PC-3 (cell line): ENCODE results near the gene CST1. TPM values are rescaled to one million over a fixed set of nuclear protein-coding genes. Genes with fewer than 3 reads are reported as not detected.
"Not testable (repeated sequence)": the region's sequence is repeated elsewhere in the genome, so short reads cannot be mapped to it uniquely, and the experiment has no call there.

Experiments used
- ATAC-seq: fragments of 200-7000 bp; cut with Tn5 transposase; 2 replicates; pipeline ENCODE4 v1.9.1; 2020; ENCODE audit warnings: mild to moderate bottlenecking, moderate library complexity
- BruUV-seq: library from RNA; stranded (reverse); fragments of 400-500 nt; replicated peaks from 2 replicates; lab custom pipeline; 2021; lab: Mats Ljungman, UMichigan
- CTCF ChIA-PET: fragments of 300-600 bp; sonication (Branson Sonifier 250); formaldehyde crosslinking; loops from one replicate; lab custom pipeline; 2022; ENCODE audit warnings: antibody characterized with exemption; lab: Charles Lee
- POLR2A ChIA-PET: fragments of 300-600 bp; sonication (Branson Sonifier 250); formaldehyde crosslinking; loops from one replicate; lab custom pipeline; 2022; ENCODE audit warnings: antibody characterized with exemption; ENCODE audit not compliant: unreplicated experiment; lab: Charles Lee
- DNase-seq: peaks from one replicate; pipeline ENCODE4 v3.0.0-alpha.2; 2015
- H2AFZ ChIP-seq: fragments of 300-600 bp; sonication (generic); 2 replicates; pipeline ENCODE4 v1.6.0; 2016; ENCODE audit warnings: antibody characterized with exemption, low read length
- H3F3A ChIP-seq: fragments of 300-600 bp; sonication (generic); one replicate; pipeline ENCODE4 v1.6.0; 2017; ENCODE audit warnings: antibody characterized with exemption, low read length, control low read depth, mild to moderate bottlenecking; ENCODE audit not compliant: unreplicated experiment
- H3K27ac ChIP-seq: fragments of 300-600 bp; sonication (generic); 2 replicates; pipeline ENCODE4 v1.5.1; 2016; ENCODE audit warnings: mild to moderate bottlenecking, low read length
- H3K27me3 ChIP-seq: fragments of 300-600 bp; sonication (generic); 2 replicates; pipeline ENCODE4 v1.6.1; 2016; ENCODE audit warnings: low read length, mixed read lengths
- H3K36me3 ChIP-seq: fragments of 300-600 bp; sonication (generic); 2 replicates; pipeline ENCODE4 v1.6.1; 2016; ENCODE audit warnings: low read depth, mixed run types, low read length, mixed read lengths
- H3K4me1 ChIP-seq: fragments of 300-600 bp; sonication (generic); 2 replicates; pipeline ENCODE4 v1.5.1; 2016; ENCODE audit warnings: low read length; ENCODE audit not compliant: insufficient read depth
- H3K4me2 ChIP-seq: fragments of 300-600 bp; sonication (generic); 2 replicates; pipeline ENCODE4 v1.6.0; 2016; ENCODE audit warnings: low read length
- H3K4me3 ChIP-seq: fragments of 300-600 bp; sonication (generic); 2 replicates; pipeline ENCODE4 v1.5.1; 2016; ENCODE audit warnings: mild to moderate bottlenecking, low read length, mixed read lengths
- H3K79me2 ChIP-seq: fragments of 300-600 bp; sonication (generic); 2 replicates; pipeline ENCODE4 v1.6.1; 2017; ENCODE audit warnings: low read length, mixed read lengths
- H3K9ac ChIP-seq: fragments of 300-600 bp; sonication (generic); 2 replicates; pipeline ENCODE4 v1.6.0; 2016; ENCODE audit warnings: mild to moderate bottlenecking, low read length
- H3K9me2 ChIP-seq: fragments of 300-600 bp; sonication (generic); replicated peaks from 2 replicates; pipeline ENCODE4 v1.6.1; 2016; ENCODE audit warnings: mixed run types, low read length, mixed read lengths
- H3K9me3 ChIP-seq: fragments of 300-600 bp; sonication (generic); 2 replicates; pipeline ENCODE4 v1.6.1; 2016; ENCODE audit warnings: low read length, mixed read lengths
- H4K20me1 ChIP-seq: fragments of 300-600 bp; sonication (generic); 2 replicates; pipeline ENCODE4 v1.6.1; 2016; ENCODE audit warnings: low read length, mixed read lengths
- EZH2 ChIP-seq: fragments of 300-600 bp; sonication (generic); IDR thresholded peaks from one replicate; pipeline ENCODE4 v1.6.1; 2017; ENCODE audit warnings: antibody characterized with exemption, mild to moderate bottlenecking, low read length; ENCODE audit not compliant: unreplicated experiment
- EZH2phosphoT487 ChIP-seq: fragments of 300-600 bp; sonication (generic); IDR thresholded peaks from 2 replicates; pipeline ENCODE4 v1.6.1; 2018; ENCODE audit warnings: mild to moderate bottlenecking, antibody characterized with exemption, low read length, borderline replicate concordance
- intact Hi-C: fragments of 100-400 bp; cut with micrococcal nuclease; formaldehyde crosslinking; loops from 2 replicates; pipeline ENCODE4 v1.9.0; 2023
- total RNA-seq: library from RNA; depleted of rRNA; stranded (reverse); fragments of >200 nt; gene quantifications from 2 replicates; pipeline ENCODE4 v1.2.3, GENCODE V29; 2014
- TF ChIP-seq, protein P1 (sequence below): fragments of 300-600 bp; sonication (generic); conservative IDR thresholded peaks from 2 replicates; pipeline ENCODE4 v1.5.1; 2017; ENCODE audit warnings: antibody characterized with exemption, low read depth, mild to moderate bottlenecking, low read length

The CST1 gene
- total RNA-seq, 1 experiment from 2014 or later: 0.22 TPM

DNA sequence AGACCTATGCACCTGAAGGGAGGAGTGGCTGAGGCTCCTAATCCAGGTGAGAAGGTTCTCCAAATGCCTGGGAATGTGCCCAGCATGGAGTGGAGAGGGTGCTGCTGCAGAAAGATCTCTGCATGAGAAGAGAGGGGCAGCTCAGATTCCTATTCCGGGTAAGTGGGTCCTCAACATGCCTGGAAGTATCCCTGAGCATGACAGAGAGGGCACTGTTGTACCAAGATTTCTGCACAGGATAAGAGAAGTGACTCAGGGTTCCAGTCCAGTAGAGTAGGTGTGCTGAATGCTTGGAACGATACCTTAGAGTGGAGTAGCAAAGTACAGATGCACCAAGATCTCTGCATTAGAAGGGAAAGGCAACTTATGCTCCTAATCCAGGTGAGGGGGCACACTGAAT is 15.8 kb downstream of the CST1 start:
- H3K79me2 ChIP-seq, DNase-seq, H3K4me1 ChIP-seq, H4K20me1 ChIP-seq, H3K9me2 ChIP-seq, H3K27ac ChIP-seq, H2AFZ ChIP-seq, POLR2A ChIA-PET, H3K36me3 ChIP-seq, CTCF ChIA-PET, H3K9me3 ChIP-seq, H3K9ac ChIP-seq, H3F3A ChIP-seq, ATAC-seq, H3K4me2 ChIP-seq, BruUV-seq, intact Hi-C loops, H3K4me3 ChIP-seq: not testable (repeated sequence)
- peaks cover 14% of the 10 kb centered on the region for H3K27me3 ChIP-seq

DNA sequence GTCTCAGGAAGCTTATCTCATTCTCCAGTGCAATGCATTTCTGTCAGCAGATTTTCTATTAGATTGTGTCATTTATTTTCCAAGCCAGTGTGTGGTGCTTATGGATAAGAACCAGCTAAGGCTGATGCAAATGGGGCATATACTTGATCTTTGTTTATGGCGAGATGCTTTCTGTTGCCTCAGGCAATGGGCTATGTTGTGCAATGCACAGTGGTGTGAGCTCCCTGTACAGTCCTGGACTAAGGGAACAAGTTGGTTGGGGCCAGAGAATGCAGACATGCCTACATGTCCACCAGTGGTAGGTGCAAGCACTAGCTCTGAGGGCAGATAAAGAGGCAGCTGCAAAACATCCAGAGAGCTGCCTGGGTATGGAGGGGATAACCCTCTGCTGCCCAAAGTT is 16.3 kb downstream of the CST1 start:
- H3K79me2 ChIP-seq, ATAC-seq, BruUV-seq, H4K20me1 ChIP-seq, H3K36me3 ChIP-seq, H3K4me1 ChIP-seq, H3K9ac ChIP-seq, H2AFZ ChIP-seq, H3K4me2 ChIP-seq, H3K9me2 ChIP-seq, H3K4me3 ChIP-seq, POLR2A ChIA-PET, intact Hi-C loops, H3K9me3 ChIP-seq, H3F3A ChIP-seq, DNase-seq, H3K27ac ChIP-seq, CTCF ChIA-PET: not testable (repeated sequence)
- peaks cover 17% of the 10 kb centered on the region for H3K27me3 ChIP-seq

DNA sequence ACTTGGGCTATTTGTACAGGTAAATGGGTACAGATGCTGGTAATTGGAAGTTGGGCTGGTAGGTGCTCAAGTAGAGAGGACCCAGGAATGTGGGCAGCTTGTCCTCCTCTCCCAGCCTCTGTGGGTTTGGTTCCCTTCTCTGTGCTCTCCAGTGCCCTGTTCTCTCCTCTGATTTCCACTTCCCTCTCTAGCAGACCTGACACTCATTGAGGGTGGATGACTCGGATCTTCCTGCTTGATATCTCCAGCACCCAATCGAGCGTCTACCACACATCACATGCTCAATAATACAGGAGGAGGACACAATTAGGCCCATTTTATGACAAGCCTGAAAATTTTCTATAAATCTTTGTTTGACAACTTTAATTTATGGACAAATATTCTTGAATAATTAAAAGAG is 23.7 kb downstream of the CST1 start:
- H3K9me3 ChIP-seq: no peaks in the 10 kb centered on the region
- ATAC-seq (no peak), DNase-seq (no peak)
- no peaks in the 10 kb centered on the region for H3K4me1 ChIP-seq
- TF ChIP-seq, protein P1, sequence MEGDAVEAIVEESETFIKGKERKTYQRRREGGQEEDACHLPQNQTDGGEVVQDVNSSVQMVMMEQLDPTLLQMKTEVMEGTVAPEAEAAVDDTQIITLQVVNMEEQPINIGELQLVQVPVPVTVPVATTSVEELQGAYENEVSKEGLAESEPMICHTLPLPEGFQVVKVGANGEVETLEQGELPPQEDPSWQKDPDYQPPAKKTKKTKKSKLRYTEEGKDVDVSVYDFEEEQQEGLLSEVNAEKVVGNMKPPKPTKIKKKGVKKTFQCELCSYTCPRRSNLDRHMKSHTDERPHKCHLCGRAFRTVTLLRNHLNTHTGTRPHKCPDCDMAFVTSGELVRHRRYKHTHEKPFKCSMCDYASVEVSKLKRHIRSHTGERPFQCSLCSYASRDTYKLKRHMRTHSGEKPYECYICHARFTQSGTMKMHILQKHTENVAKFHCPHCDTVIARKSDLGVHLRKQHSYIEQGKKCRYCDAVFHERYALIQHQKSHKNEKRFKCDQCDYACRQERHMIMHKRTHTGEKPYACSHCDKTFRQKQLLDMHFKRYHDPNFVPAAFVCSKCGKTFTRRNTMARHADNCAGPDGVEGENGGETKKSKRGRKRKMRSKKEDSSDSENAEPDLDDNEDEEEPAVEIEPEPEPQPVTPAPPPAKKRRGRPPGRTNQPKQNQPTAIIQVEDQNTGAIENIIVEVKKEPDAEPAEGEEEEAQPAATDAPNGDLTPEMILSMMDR: no peak
- TF ChIP-seq EZH2 (no peak), EZH2phosphoT487 (no peak)
- no peak overlapping the region for H3K27ac ChIP-seq
- BruUV-seq: no TSS peak
- no peak overlapping the region for H3K4me2 ChIP-seq
- H3K36me3 ChIP-seq: no peaks in the 10 kb centered on the region
- no peak overlapping the region for H2AFZ ChIP-seq
- ChIA-PET CTCF (no interaction called here), POLR2A (no interaction called here)
- peaks cover 20% of the 10 kb centered on the region for H3K27me3 ChIP-seq
- no peak overlapping the region for H3K9ac ChIP-seq
- no peaks in the 10 kb centered on the region for H4K20me1 ChIP-seq
- no peaks in the 10 kb centered on the region for H3K9me2 ChIP-seq
- H3K4me3 ChIP-seq: no peak overlapping the region
- no peaks in the 10 kb centered on the region for H3K79me2 ChIP-seq
- no peaks in the 10 kb centered on the region for H3F3A ChIP-seq
- intact Hi-C loops: no loop called here

DNA sequence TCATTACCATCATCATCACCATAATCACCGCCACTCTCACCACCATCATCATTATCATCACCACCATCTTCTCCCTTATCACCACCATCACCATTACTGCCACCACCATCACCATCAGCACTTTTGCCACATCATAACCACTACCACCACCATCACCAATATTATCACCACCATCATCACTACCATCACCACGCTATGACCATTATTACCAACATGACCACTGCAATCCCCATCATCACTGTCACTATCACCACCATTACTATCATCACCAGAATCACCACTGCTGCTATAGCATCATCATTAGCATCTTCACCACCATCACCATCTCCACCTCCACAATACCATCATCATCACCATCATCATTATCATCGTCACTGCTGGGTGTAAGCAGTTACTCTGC is 25.6 kb downstream of the CST1 start:
- TF ChIP-seq EZH2 (no peak), EZH2phosphoT487 (no peak)
- TF ChIP-seq, protein P1: no peak
- CTCF ChIA-PET: no interaction called here
- BruUV-seq: no TSS peak

More for the DNA sequence above, 25.6 kb downstream of the CST1 start:
- Histone ChIP-seq H3K4me1 (no peaks in the 10 kb centered on the region), H3K9me3 (no peaks in the 10 kb centered on the region), H4K20me1 (no peaks in the 10 kb centered on the region), H3K27ac (no peak overlapping the region), H3K79me2 (no peaks in the 10 kb centered on the region), H3K9ac (no peak overlapping the region), H3K4me3 (no peak overlapping the region), H3F3A (no peaks in the 10 kb centered on the region), H2AFZ (no peak overlapping the region), H3K36me3 (no peaks in the 10 kb centered on the region), H3K4me2 (no peak overlapping the region), H3K9me2 (no peaks in the 10 kb centered on the region), H3K27me3 (peaks cover 7% of the 10 kb centered on the region)
- DNase-seq: no peak
- POLR2A ChIA-PET: no interaction called here
- intact Hi-C loops: no loop called here
- no peak for ATAC-seq
